Measurements from ENCODE around the gene RBM15B.
A peak's percentile ranks its signal among the peaks of the same experiment; 100 is the strongest.
"Not testable (repeated sequence)": the region's sequence is repeated elsewhere in the genome, so short reads cannot be mapped to it uniquely, and the experiment has no call there.

RBM15B gene

GRCh38 chr3:51379301-51379700 lies 11.8 kb upstream of the RBM15B start:
- no peak for DNase-seq (ENCODE audit: low read depth)

DNA sequence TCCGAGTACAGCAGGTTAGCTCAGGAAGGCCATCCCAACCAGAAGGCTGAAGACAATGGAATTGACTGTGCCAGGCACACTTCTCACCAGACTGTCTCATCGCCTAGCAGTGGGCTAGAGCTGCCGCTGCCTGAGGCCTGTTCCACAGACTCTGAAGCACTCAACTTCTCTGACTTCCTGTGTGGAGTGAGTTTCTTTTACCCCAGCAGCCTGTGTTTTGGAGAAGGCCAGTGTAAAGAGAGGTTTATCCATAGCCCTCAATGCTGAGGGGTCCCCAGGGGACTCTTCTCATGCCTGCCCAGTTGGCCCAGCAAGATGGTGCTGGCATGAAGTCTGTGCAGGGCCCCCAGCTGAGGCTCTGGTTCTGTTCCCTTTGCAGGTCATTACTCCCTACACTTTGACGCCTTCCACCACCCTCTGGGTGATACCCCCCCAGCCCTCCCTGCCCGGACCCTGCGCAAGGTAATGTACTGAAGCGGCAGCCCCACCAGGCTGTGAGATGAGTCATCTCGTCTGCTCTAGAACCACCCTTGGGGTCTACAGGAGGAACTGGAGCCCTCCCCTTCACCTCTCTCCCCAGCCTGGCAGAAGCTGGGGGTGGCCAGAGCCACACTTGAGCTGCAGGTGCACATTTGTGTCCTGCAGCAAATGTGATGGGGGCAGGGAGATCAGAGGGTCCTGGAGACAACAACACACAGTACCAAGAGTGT lies 11.2 kb upstream of the RBM15B start:
- DNase-seq (ENCODE audit: low read depth) = no peak

DNA sequence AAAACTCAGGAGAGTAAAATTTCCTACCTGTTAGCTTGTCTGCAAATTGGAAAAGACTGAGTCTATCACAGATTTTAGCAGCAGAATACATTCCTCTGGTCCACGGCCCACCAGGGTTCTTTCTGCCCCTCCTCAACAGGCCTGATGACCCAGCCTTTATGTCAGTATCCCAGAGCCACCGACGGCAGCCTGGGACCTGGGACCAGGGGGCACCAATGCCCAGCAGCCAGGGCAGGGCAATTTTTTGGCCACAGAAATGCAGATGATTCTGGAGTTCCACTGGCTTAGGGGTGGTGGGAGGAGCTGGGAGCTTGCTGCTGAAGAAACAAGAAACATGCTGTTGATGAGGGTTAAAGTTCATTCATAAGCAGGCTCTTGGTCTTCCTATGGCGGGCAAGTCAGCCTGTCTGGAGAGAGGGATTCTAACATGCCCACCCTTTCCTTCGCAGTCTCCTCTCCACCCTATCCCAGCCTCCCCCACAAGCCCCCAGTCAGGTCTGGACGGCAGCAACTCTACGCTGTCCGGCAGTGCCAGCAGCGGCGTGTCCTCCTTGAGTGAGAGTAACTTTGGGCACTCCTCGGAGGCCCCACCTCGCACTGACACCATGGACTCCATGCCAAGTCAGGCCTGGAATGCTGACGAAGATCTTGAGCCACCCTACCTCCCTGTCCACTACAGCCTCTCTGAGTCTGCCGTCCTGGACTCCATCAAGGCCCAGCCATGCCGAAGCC lies 10.3 kb upstream of the RBM15B start:
- DNase-seq (ENCODE audit: low read depth) = no peak

DNA sequence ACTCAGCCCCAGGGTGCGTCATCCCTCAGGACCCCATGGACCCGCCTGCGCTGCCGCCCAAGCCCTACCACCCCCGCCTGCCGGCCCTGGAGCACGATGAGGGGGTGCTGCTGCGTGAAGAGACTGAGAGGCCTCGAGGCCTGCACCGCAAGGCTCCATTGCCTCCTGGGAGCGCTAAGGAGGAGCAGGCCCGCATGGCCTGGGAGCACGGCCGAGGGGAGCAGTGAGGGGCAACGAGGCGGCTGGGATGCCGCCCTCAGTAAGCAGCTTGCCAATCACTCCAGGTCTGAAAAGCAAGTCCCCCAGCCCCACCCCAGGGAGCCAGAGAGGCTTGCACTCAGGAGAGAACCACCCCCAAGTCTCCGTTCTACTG lies 9.8 kb upstream of the RBM15B start:
- DNase-seq (ENCODE audit: low read depth) = no peak

DNA sequence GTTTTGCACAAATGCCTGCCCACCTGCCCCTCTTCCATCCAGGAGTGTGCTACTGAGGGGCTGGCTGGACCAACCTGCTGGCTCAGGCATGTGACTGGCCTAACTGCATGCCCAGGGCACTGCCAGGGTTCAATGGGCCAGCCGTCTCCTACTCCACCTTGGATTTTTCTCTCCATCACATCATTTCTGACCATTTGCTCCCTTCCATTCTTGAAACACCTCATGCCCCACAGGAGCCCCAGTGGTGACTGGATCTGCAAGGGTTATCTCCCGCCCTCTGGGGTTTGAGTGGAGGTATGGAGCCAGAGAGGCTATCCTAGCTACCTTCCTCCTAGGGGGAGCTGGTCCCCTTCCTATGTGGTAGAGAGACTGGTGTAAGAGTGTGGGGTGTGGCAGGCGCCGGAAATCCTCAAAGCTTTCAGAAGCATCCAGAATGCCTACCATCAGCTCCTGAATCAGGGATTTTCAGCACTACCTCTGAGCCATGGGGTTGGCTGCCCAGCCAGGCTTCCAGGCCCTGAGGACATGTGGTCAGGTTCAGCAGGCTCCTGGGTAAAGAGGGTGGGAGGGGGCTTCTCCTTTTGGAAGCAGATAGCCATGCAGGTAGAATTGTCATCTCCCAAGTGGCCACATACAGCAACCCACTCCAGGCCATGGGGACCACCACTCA lies 8.9 kb upstream of the RBM15B start:
- DNase-seq (ENCODE audit: low read depth) = no peak

- no peak for DNase-seq (ENCODE audit: low read depth)
Observed at GRCh38 chr3:51382947-51383578, 8.0 kb upstream of the RBM15B start.

DNA sequence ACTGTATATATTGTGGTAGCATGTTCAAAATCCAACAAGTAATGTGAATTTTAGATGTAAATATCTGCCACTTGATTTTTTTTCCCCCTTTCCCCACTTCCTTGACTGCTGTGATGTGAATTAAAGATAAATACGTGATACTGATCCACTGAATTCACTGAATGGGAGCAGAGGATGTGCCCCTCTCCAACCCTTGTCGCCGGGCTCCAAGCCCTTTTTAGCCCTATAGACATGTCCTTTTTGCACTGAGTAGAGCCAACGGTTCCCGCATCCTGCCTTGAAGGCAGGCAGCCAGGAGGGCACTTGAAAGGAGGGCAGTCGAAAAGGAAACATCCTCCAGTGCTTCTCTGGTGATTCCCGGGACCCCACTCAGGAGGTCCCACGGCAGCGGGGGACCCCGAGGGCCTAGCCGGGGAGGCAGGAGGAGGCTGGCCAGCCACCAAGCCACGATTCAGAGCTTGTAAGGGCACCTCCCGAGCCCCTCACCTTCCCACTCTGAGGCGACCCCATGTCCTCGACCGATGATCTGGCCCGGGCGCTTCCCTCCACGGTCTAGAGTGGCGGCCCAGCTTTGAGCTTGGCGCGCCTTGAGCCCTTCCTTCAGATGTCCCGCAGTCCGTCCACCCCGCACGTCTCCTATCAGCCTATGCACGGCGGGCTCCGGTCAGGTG lies 6.9 kb upstream of the RBM15B start:
- no peak for DNase-seq (ENCODE audit: low read depth)

DNA sequence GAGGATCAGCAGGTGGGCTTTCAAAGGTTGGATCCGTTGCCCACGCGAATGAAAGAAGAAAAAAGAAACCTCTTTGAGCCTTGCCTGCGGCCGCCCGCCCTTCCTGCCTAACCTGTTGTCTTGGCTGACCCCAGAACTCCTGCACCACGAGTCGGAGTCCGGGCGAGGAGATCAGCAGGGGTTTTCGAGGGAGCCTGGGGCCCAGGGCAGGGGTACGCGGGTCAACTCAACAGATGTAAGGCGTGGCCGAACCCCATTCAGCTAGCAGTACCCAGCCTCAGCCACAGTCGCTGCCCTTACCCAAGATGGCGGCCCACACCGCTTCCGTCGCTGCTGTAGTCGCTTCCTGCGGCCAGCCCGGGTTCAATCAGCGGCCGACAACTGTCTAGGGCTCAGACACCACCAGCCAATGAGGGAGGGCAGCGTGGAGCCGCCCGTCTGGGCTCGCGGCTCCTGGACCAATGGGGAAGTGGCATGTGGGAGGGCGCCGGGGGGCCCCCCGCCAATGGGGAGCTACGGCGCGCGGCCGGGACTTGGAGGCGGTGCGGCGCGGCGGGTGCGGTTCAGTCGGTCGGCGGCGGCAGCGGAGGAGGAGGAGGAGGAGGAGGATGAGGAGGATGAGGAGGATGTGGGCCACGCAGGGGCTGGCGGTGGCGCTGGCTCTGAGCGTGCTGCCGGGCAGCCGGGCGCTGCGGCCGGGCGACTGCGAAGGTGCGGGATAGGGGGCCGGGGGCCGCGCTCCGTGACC lies 6.2 kb upstream of the RBM15B start, which contains the start of gene MANF:
MANF (plus strand) TSS at position 566 of the 748 bp plus-strand sequence; CDS start at position 618, 52 bp downstream.
- peak; percentile 96 for DNase-seq (ENCODE audit: low read depth)

DNA sequence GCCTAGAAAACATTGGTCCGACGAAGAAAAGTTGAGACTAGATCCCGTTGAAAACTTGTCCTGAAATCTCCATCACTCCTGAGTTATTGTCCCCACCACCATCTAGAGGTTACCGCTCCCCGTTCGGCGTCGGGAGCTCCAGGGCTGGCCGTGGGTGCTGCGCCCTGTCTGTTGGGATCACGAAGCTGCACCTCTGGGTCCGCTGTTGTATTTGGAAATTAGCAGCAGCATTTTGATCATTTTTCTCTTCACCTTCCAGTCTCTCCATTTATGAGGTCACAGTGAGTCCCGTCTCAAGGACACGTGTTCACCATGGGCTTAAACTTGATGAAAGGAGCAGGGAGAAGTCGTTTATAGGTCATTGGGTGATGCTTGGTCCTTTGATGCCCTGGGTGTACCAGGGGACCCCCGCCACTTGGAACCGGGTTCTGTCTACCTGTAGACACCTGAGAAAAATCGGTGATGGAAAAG lies 5.4 kb upstream of the RBM15B start:
- DNase-seq (ENCODE audit: low read depth) = no peak

DNA sequence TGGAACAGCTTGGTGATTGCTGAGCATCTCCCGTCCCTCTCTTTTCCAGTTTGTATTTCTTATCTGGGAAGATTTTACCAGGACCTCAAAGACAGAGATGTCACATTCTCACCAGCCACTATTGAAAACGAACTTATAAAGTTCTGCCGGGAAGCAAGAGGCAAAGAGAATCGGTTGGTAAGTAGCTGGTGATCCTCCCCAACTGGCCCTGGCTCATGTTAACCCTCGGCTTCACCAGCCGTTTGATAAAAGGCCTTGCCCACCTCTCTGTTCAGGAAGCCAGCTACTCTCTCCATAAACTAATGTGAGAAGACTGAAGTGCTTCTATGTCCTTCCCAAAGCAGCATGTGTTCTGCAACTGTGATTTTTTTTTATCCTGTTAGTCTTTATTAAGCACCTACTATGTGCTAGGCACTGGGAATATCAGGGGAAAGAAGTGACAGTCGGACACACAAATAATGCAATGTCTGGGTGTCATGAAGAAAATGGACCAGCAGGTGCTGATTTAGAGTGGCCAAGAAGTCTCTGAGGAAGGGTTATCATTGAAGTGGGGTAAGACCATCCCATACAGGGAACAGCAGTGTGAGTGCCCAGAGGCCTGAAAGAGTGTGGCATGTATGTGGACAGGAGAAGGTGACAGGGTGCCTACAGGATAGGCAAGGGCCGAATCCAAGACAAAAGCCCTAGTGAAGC lies 4.8 kb upstream of the RBM15B start:
- DNase-seq (ENCODE audit: low read depth) = no peak

GRCh38 chr3:51386852-51387229 lies 4.2 kb upstream of the RBM15B start:
- no peak for DNase-seq (ENCODE audit: low read depth)

- DNase-seq (ENCODE audit: low read depth) = not testable (repeated sequence)
Observed at GRCh38 chr3:51387281-51387680, 3.8 kb upstream of the RBM15B start.

DNA sequence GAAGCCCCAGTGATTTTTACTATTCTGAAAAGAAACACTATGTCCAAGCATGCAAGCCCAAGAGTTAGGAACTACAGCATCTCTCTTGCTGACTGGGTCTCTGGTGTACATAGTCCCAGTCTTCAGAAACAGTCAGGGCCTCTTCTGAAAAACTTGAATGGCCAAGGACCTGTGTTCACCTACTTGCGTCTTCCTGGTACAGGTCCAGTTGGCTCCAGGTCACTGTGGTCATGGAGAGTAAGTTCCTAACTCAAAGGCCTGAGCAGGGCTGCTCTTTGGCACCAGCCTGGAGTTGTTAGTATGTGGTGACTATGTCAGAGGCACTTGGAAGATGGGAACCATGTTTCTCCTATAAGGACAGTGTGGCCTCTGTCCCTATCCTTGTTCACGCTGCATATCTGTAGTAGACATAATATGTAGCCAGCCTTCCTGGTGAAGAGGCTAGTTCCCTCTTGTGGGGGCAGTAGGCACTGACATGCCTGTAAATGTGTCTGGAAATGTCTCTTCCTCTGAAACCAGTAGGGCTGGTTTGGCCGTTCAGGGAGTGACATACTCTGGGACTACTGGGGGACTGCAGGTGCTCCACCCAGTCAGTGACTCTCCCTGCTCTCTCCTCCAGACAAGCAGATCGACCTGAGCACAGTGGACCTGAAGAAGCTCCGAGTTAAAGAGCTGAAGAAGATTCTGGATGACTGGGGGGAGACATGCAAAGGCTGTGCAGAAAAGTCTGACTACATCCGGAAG lies 2.6 kb upstream of the RBM15B start:
- no peak for DNase-seq (ENCODE audit: low read depth)

DNA sequence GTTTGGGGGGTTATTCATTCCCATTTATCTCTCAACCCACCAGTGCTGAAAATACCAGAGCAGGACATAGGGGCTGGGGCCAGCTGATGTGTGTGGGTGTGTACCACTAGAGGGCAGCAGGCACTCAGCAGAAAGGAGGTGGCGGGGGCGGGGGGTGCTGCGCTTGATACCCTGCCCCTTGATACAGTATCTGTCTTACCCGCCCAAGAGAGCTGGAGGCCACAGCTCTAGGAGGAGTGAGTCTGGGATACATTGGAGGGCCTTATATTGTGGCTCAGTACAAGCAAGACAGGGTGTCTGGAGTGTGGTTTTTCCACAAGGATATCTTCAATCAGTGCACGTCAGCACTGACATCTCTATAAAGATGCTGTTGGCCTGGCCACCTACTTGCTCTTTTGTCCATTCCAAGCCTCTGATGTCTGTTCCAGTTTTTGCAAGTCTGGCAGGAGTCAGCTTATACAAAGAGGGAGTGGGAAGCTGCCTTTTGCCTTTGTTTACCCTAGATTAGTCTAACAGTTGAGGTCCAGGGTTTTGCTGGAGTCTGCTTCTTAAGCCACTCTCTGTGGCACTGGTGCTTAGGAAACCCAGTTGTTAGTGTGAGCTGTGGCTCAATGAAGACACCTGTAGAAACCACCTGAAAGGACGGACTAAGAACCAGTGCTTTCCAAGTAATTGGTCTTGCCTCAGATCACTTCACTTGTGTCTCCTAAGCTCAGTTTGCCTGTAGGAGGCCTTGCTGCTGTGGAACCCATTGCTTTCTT lies 1.5 kb upstream of the RBM15B start:
- no peak for DNase-seq (ENCODE audit: low read depth)

DNA sequence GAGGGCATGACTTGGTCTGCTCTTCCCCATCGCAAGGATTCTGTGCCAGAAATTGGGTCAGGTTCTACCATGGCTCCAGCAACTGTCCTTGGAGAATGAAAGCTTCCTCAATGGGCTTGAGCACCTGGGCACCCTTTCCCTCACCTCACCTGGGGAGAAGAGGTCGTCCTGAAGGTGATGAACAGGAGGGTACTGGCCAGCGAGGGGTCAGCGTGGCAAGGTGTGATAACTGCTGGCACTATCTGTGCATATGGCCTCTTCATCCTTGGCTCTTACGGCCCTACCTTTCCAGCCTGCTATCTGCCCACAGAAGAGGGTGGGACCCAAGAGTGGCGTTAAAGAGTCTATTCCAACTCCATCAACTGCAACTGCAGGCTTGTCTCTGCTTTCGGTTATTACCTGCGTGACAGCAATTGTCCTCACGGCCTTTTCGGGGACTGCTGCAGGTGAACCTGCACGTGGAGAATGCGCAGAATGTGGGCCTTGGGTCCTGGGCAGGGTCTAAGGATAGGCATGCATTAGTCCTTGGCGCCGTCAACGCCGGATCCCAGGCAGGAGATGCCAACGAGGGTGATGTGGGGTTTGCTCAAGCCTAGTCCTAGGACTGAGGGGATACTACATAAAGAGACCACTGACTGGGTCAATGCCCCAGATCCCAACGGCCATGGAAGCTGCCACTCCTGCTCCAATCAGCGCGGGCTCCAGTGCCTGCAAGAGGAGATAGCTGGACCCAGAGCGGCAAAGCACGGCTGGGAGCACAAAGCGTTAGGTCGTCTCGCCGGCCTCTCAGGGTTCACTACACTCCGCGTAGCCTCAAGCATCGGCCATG lies 625 bp upstream of the RBM15B start:
- no peak for DNase-seq (ENCODE audit: low read depth)

DNA sequence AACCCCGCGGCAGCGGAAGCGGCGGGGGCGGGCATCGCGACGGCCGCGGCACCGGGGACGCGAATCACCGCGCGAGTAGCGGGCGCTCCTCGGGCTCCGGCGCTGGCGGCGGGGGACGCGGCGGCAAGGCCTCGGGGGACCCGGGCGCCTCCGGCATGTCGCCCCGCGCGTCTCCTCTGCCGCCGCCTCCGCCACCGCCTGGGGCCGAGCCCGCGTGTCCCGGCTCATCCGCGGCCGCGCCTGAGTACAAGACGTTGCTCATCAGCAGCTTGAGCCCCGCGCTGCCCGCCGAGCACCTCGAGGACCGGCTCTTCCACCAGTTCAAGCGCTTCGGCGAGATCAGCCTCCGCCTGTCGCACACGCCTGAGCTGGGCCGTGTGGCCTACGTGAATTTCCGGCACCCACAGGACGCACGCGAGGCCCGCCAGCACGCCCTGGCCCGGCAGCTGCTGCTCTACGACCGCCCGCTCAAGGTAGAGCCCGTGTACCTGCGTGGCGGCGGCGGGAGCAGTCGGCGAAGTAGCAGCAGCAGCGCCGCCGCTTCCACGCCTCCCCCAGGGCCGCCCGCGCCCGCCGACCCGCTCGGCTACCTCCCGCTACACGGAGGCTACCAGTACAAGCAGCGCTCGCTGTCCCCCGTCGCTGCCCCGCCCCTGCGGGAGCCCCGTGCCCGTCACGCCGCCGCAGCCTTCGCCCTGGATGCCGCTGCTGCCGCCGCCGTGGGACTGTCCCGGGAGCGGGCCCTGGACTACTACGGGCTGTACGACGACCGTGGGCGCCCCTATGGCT lies 675 bp downstream of the RBM15B start:
- no peak for DNase-seq (ENCODE audit: low read depth)

GRCh38 chr3:51392355-51393133 lies 1.5 kb downstream of the RBM15B start:
- no peak for DNase-seq (ENCODE audit: low read depth)

Data from GM04504 (cell line).